GM20431 (cell line): ENCODE results near the gene SLC4A1AP.

ENCODE experiments used
- in situ Hi-C: fragments of 300-500 bp; cut with MseI, MboI; formaldehyde crosslinking; loops from one replicate; pipeline ENCODE4 v1.15.0; 2020; ENCODE audit warnings: low sequenced_read_pairs; ENCODE audit not compliant: unreplicated experiment

SLC4A1AP gene

DNA sequence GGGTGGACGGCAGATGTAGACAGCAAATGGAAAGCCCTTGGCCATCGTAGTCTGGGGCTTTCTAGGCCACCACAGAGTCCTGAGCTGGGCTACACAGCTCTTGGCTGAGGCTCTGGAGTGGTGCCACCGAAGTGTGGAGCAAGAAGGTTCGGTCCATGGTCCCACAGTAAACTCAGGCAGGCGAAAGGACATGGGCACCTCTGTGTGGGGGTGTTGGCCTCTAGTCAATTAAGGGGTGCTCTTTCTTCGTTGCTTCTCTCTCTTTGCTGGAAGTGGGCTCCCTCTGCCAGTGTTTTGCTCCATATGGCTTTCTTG, 73.2 kb downstream of the SLC4A1AP start:
- in situ Hi-C loops = no loop called here

DNA sequence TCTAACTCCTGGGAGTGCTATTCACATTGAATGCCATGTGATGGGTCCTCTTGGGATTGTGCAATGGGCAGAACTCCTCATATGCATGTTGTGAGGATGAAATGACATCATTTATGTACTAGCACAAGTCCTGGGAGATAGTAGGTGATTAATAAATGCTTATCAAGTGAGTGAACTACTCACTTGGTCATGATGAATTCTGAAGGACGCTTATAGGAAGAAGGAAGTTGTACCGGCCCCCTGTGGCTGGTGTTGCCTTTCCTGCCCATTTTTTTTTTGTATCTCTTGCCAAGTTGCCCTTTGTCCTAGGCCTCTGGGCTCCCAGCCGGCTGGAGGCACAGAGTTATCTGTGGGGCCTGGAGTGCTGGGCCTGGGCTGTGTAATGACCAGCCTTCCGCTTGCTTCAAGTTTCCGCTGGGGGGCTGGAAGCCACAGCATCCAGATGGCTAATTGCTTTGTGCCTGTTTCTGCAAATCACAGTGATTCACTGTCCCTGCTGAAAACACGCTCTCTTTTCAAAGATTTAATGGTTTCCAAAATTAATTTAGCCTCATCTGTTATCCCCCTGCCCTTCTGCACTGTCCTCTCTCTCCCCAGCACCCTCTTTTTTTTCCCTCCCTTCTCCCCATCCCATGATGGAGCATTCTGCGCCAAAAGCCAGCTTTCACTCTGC, 74.1 kb downstream of the SLC4A1AP start:
- in situ Hi-C loops = no loop called here

DNA sequence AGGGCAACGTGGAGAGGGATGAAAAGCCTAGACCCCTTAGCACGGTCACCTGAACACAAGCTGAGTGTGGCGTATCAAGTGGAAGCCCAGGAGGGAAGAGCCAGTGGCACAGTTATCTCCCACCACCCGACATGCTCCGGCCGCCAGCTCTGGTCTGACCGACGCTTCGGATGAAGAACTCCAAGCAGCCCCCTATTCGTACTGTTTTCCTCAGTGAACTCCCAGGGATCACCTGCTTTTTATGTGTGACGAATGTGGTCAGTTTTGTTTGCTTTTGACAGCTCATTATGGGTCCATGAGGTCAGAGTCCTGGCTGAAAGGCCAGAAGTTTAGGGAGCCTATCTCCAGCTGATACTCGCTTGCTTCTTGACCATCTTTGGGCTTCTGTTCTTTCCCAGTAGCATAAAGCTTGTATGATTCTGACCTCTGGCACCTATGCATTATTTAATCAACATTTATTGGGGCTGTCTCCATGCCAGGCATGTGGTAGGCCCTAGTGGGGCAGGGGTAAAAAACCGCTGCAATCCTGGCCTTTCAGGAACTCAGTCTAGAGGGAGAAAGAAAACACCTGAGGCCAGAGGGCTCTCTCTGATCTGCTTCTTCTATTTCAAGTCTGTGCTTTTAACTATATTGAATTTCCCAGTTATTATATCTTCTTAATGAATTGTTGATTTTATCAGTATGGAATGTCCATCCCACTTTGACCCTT, 74.8 kb downstream of the SLC4A1AP start:
- in situ Hi-C loops = no loop called here

DNA sequence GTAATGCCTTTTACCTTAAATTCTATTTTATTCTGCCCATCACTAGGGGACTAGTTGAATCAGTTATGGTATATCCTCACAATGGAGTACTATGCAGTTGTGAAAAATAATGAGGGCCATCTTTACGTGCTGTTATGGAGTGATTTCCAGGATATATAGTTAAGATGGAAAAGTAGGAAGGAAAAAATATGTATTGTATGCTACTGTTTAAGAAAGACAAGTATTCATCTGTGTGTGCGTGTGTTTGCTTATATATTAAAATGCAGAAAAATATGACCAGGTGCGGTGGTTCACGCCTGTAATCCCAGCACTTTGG, 75.3 kb downstream of the SLC4A1AP start:
- in situ Hi-C loops = no loop called here

DNA sequence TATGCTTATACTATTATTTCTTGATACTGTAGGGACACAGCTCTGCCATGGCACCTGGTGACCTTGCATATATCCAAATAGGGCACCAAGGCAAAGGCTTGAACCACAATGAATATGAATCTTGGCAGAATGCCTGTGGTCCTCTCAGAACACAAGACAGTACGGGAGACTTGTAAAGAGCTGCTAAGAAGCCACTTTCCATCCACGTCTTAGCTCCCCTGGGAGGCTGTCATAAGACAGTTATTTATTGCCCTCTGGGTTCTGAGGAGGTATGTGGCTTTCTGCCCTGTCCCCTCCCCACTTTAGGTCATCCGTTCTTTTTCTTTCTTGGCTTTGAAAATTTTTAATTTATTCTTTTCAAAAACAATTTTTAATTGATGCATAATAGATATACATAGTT, 78.0 kb downstream of the SLC4A1AP start:
- in situ Hi-C loops = no loop called here

DNA sequence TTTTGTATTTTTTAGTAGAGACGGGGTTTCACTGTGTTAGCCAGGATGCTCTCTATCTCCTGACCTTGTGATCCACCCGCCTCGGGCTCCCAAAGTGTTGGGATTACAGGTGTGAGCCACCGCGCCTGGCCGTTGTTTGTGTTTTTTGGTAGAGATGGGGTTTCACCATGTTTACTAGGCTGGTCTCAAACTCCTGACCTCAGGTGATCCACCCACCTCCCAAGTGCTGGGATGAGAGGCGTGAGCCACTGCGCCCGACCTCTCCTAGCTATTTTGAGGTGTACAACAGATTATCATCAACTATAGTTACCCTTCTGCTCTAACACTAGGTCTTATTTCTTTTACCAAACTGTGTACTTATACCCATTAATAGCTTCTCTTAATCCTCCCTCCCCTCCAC, 78.9 kb downstream of the SLC4A1AP start:
- in situ Hi-C loops = no loop called here
